Spleen (tissue), 11 donors: ENCODE data around the gene UST. TPM values are rescaled to one million over a fixed set of nuclear protein-coding genes. Genes with fewer than 3 reads are reported as not detected.
"Not testable (repeated sequence)": the region's sequence is repeated elsewhere in the genome, so short reads cannot be mapped to it uniquely, and the experiment has no call there.

Experiments used
- DNase-seq: peaks from one replicate; pipeline ENCODE4 v3.0.0-alpha.2; 2020
- H3K27ac ChIP-seq, 8 donors: fragments of 200-600 bp; sonication (generic) in 7 of 8; 1 replicate in 4 of 8; 2 replicates in 4 of 8; pipeline versions ENCODE4 v1.5.0 to v1.8.0; 2016 to 2021; ENCODE audit warnings: inconsistent platforms in 4 of 8, mild to moderate bottlenecking in 4 of 8, moderate library complexity in 1 of 8
- H3K27me3 ChIP-seq, 7 donors: fragments of 200-600 bp; sonication (generic) in 6 of 7; replicated peaks in 1 of 7; 1 replicate in 4 of 7; 2 replicates in 3 of 7; pipeline versions ENCODE4 v1.5.0 to v1.8.0; 2016 to 2021; ENCODE audit warnings: inconsistent platforms in 3 of 7, mild to moderate bottlenecking in 1 of 7
- H3K36me3 ChIP-seq, 6 donors: fragments of 200-600 bp; sonication (generic) in 5 of 6; 1 replicate in 4 of 6; 2 replicates in 2 of 6; pipeline versions ENCODE4 v1.5.0 to v1.8.0; 2016 to 2021; ENCODE audit warnings: inconsistent platforms in 2 of 6
- H3K4me1 ChIP-seq, 6 donors: fragments of 200-600 bp; sonication (generic) in 5 of 6; 1 replicate in 3 of 6; 2 replicates in 3 of 6; pipeline versions ENCODE4 v1.5.0 to v1.8.0; 2016 to 2021; ENCODE audit warnings: inconsistent platforms in 3 of 6
- H3K4me3 ChIP-seq, 8 donors: fragments of 200-600 bp; sonication (generic) in 7 of 8; 1 replicate in 4 of 8; 2 replicates in 4 of 8; pipeline versions ENCODE4 v1.5.0 to v1.8.0; 2016 to 2021; ENCODE audit warnings: inconsistent platforms in 4 of 8, mild to moderate bottlenecking in 4 of 8, moderate library complexity in 2 of 8
- H3K9me3 ChIP-seq, 8 donors: fragments of 200-600 bp; sonication (generic) in 7 of 8; 1 replicate in 4 of 8; 2 replicates in 4 of 8; pipeline versions ENCODE4 v1.5.0 to v1.8.0; 2016 to 2021; ENCODE audit warnings: inconsistent platforms in 4 of 8
- POLR2A ChIP-seq, 3 donors: fragments of 450-650 bp; IDR thresholded peaks; one replicate each; pipeline ENCODE4 v1.5.1; 2017; ENCODE audit warnings: antibody characterized with exemption in 3 of 3, mild to moderate bottlenecking in 1 of 3
- POLR2AphosphoS5 ChIP-seq, 3 donors: sonication (generic); formaldehyde crosslinking; IDR thresholded peaks; one replicate each; pipeline ENCODE4 v1.5.1; 2017; ENCODE audit warnings: antibody characterized with exemption in 3 of 3
- WGBS, 5 donors: extraction: QIAGEN DNeasy Blood & Tissue Kit in 3 of 5; methylation state at CpG; one replicate each; pipeline versions ENCODE4 v1.1.5 to v1.1.7; 2013 to 2018; 5-methylcytosine and 5-hydroxymethylcytosine counted together
- intact Hi-C: fragments of 100-400 bp; cut with DNase I; formaldehyde crosslinking; loops from one replicate; pipeline ENCODE4 v1.15.0; 2023; ENCODE audit warnings: low total_unique reads
- polyA plus RNA-seq, 3 donors: library from polyadenylated mRNA; stranded (reverse); fragments of 200-250 nt; gene quantifications; one replicate each; pipeline ENCODE4 v1.2.1, GENCODE V29; 2013
- total RNA-seq, 7 donors: library from RNA; depleted of rRNA in 3 of 7; stranded (reverse); fragments of >200 nt in 3 of 7; fragmentation: NEBNext Ultra II Directional in 4 of 7; extraction: Animal tissue kit (Norgen Biotek cat#: 25700) in 4 of 7; gene quantifications; one replicate each; pipeline versions ENCODE4 v1.1.0 to v1.2.1, GENCODE V29; 2016 to 2021
- TF ChIP-seq, protein P1 (sequence below), 11 experiments: fragments of 200-600 bp in 7 of 11; fragments of 450-650 bp in 4 of 11; sonication (generic) in 4 of 11; IDR thresholded peaks in 8 of 11; conservative IDR thresholded peaks in 3 of 11; 1 replicate in 7 of 11; 2 replicates in 4 of 11; pipeline versions ENCODE4 v1.4.0 to v1.8.0; 2016 to 2021; ENCODE audit warnings: antibody characterized with exemption in 11 of 11, inconsistent platforms in 4 of 11, mild to moderate bottlenecking in 1 of 11
- donor health status: healthy with polysubstance abuse.
- donor health status: DM: no; HTN: no; CAD: no; lungs with moderate emphysema.
- donor health status: DM: no; HTN: no; CAD: no.
- donor health status: Bipolar disorder and iron deficiency.
- donor health status: healthy.
- donor health status: DM: no; HTN: no; CAD: no.
- donor health status: DM: yes; HTN: yes; CAD: no.

The UST gene
- total and polyA plus RNA-seq, 10 donors = 6.4 to 26.8 (median 14.4) TPM

DNA sequence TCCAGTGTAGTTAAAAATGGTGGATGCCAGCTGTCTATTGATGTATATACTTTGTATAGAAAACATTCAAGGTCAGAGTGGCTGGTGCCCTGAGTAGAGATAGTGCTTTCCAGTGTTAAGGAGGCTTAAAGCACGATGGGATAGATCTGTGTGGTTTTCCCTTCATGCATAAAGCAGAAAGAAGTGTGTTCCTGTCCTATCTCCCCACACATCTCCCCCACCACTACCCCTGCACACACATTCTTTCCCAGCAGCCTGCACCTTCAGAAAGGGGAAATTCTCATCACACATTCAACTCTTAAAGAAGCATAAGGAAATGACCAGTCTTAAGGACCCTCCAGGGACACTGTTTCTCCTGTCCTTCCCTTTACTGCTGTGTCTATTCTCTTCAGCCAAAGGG, 349.0 kb downstream of the UST start:
- no peak overlapping the region for H3K27ac ChIP-seq
- H3K36me3 ChIP-seq = no peaks in the 10 kb centered on the region
- TF ChIP-seq POLR2A (IDR thresholded peaks at IDR 0.05) = no peak
- WGBS, 5 donors = 14 to 43% (median 16%) methylated on average over 1 of the region's 1 CpG
- DNase-seq = no peak
- no peak overlapping the region for H3K4me3 ChIP-seq
- H3K27me3 ChIP-seq = no peaks in the 10 kb centered on the region
- intact Hi-C loops = no loop called here
- peaks cover 0 to 23% (median 15%) of the 10 kb centered on the region in 6 donors for H3K4me1 ChIP-seq
- peaks cover 0 to 26% (median 21%) of the 10 kb centered on the region in 8 donors for H3K9me3 ChIP-seq

DNA sequence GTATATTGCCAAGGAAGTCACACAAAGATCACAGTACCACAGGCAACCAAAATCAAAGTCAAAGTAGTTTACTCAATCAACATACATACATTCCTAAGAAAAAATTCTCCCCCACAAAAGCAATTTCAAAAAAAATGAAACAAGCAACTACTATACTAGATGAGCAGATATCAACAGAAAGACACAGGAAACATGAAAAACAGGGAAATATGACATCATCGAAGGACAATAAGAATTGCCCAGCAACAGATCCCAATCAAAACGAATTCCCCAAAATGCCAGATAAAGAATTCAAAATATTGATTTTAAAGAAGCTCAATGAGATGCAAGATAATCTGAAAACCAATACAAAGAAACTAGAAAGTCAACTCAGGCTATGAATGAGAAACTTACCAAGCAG, 351.0 kb downstream of the UST start:
- Histone ChIP-seq H3K4me1 (peaks cover 0 to 23% (median 15%) of the 10 kb centered on the region in 6 donors), H3K27me3 (no peaks in the 10 kb centered on the region), H3K36me3 (no peaks in the 10 kb centered on the region), H3K27ac (no peak overlapping the region), H3K9me3 (peaks cover 0 to 26% (median 21%) of the 10 kb centered on the region in 8 donors), H3K4me3 (no peak overlapping the region)
- intact Hi-C loops = no loop called here
- TF ChIP-seq POLR2AphosphoS5 (IDR thresholded peaks at IDR 0.05) (no peak), POLR2A (IDR thresholded peaks at IDR 0.05) (no peak)
- TF ChIP-seq, protein P1, sequence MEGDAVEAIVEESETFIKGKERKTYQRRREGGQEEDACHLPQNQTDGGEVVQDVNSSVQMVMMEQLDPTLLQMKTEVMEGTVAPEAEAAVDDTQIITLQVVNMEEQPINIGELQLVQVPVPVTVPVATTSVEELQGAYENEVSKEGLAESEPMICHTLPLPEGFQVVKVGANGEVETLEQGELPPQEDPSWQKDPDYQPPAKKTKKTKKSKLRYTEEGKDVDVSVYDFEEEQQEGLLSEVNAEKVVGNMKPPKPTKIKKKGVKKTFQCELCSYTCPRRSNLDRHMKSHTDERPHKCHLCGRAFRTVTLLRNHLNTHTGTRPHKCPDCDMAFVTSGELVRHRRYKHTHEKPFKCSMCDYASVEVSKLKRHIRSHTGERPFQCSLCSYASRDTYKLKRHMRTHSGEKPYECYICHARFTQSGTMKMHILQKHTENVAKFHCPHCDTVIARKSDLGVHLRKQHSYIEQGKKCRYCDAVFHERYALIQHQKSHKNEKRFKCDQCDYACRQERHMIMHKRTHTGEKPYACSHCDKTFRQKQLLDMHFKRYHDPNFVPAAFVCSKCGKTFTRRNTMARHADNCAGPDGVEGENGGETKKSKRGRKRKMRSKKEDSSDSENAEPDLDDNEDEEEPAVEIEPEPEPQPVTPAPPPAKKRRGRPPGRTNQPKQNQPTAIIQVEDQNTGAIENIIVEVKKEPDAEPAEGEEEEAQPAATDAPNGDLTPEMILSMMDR (IDR thresholded peaks at IDR 0.05 in 8 of 11, conservative IDR thresholded peaks at IDR 0.05 in 3 of 11) = no peak
- 88 to 94% (median 93%) methylated on average over 2 of the region's 2 CpGs for WGBS, 5 donors
- no peak for DNase-seq

DNA sequence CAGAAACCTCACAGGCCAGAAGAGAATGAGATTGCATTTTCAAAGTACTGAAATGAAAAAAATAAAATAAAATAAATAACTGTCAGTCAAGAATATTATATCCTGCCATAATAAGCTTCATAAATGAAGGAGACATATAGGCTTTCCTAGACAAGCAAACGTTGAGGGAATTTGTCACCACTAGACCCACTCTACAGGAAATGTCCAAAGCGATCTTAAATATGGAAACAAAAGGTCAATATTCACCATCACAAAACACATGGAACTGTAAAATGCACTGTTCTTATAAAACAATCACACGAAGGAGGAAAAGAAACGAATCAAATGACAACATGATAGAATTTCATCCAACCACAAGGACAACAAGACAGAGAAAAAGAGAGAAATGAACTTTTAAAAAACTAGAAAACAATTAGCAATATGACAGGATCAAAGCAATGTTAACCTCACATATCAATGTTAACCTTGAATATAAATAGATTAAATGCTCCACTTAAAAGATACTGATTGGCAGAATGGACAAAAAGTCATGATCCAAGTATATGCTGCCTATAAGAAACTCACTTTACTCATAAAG, 352.0 kb downstream of the UST start:
- 88 to 97% (median 91%) methylated on average over 4 of the region's 4 CpGs for WGBS, 5 donors

DNA sequence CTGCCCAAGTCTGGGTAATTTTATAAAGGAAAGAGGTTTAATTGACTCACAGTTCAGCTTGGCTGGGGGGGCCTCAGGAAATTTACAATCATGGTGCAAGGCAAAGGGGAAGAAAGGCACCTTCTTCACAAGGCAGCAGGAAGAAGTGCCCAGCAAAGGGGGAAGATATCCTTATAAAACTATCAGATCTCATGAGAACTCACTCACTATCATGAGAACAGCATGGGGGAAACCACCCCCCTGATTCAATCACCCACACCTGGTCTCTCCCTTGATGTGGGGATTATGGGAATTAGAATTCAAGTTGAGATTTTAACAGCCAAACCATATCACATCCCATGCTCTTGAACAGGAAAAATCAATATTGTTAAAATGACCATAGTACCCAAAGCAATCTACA, 355.5 kb downstream of the UST start:
- H3K36me3 ChIP-seq = no peaks in the 10 kb centered on the region
- H3K4me3 ChIP-seq = no peak overlapping the region
- no peak for TF ChIP-seq POLR2A (IDR thresholded peaks at IDR 0.05)
- TF ChIP-seq POLR2AphosphoS5 (IDR thresholded peaks at IDR 0.05) = no peak
- TF ChIP-seq, protein P1 (IDR thresholded peaks at IDR 0.05 in 8 of 11, conservative IDR thresholded peaks at IDR 0.05 in 3 of 11) = no peak
- H3K27me3 ChIP-seq = no peaks in the 10 kb centered on the region
- H3K9me3 ChIP-seq = peaks cover 0 to 26% (median 20%) of the 10 kb centered on the region in 8 donors
- no peak for DNase-seq
- intact Hi-C loops = no loop called here
- no peaks in the 10 kb centered on the region for H3K4me1 ChIP-seq
- no peak overlapping the region for H3K27ac ChIP-seq

More for the DNA sequence above, 352.0 kb downstream of the UST start:
- H3K27ac ChIP-seq = no peak overlapping the region
- no peaks in the 10 kb centered on the region for H3K27me3 ChIP-seq
- H3K9me3 ChIP-seq = peaks cover 0 to 26% (median 21%) of the 10 kb centered on the region in 8 donors
- intact Hi-C loops = no loop called here
- H3K36me3 ChIP-seq = no peaks in the 10 kb centered on the region
- H3K4me1 ChIP-seq = peaks cover 0 to 21% (median 15%) of the 10 kb centered on the region in 6 donors
- no peak overlapping the region for H3K4me3 ChIP-seq
- no peak for DNase-seq
- TF ChIP-seq POLR2A (IDR thresholded peaks at IDR 0.05) = no peak
- TF ChIP-seq, protein P1 (IDR thresholded peaks at IDR 0.05 in 8 of 11, conservative IDR thresholded peaks at IDR 0.05 in 3 of 11) = no peak
- no peak for TF ChIP-seq POLR2AphosphoS5 (IDR thresholded peaks at IDR 0.05)

DNA sequence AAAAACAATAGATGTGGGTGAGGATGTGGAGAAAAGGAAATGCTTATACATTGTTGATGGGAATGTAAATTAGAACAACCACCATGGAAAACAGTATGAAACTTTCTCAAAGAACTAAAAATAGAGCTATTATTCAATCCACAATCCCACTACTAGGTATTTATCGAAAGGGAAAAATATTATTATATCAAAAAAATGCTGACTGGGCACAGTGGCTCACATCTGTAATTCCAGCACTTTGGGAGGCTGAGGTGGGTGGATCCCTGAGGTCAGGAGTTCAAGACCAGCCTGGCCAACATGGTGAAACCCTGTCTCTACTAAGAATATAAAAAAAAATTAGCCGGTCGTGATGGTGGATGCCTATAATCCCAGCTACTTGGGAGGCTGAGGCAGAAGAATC, 357.1 kb downstream of the UST start:
- intact Hi-C loops, H3K27me3 ChIP-seq, H3K4me3 ChIP-seq, H3K27ac ChIP-seq, DNase-seq, H3K36me3 ChIP-seq, H3K4me1 ChIP-seq: not testable (repeated sequence)
- H3K9me3 ChIP-seq = peaks cover 0 to 11% (median 5%) of the 10 kb centered on the region in 8 donors
- WGBS, 5 donors = 92 to 98% (median 96%) methylated on average over 3 of the region's 3 CpGs
